Stimulated activated CD8-positive, alpha-beta memory T cell treated with anti-CD3 and anti-CD28 coated beads, Interleukin-12 subunit alpha, Interleukin-12 subunit beta, amount 100 ng/mL, for 24 hours (primary cell): ENCODE measurements around the gene KIRREL3.
"Not testable (repeated sequence)": the region's sequence is repeated elsewhere in the genome, so short reads cannot be mapped to it uniquely, and the experiment has no call there.

Experiments used
- DNase-seq: peaks from one replicate; pipeline ENCODE4 v3.0.0-alpha.2; 2020; ENCODE audit errors: extremely low read depth

The KIRREL3 gene

GRCh38 chr11:126952533-126952932, 48.0 kb downstream of the KIRREL3 start:
- not testable (repeated sequence) for DNase-seq

GRCh38 chr11:126951465-126951864, 49.1 kb downstream of the KIRREL3 start:
- no peak for DNase-seq

DNA sequence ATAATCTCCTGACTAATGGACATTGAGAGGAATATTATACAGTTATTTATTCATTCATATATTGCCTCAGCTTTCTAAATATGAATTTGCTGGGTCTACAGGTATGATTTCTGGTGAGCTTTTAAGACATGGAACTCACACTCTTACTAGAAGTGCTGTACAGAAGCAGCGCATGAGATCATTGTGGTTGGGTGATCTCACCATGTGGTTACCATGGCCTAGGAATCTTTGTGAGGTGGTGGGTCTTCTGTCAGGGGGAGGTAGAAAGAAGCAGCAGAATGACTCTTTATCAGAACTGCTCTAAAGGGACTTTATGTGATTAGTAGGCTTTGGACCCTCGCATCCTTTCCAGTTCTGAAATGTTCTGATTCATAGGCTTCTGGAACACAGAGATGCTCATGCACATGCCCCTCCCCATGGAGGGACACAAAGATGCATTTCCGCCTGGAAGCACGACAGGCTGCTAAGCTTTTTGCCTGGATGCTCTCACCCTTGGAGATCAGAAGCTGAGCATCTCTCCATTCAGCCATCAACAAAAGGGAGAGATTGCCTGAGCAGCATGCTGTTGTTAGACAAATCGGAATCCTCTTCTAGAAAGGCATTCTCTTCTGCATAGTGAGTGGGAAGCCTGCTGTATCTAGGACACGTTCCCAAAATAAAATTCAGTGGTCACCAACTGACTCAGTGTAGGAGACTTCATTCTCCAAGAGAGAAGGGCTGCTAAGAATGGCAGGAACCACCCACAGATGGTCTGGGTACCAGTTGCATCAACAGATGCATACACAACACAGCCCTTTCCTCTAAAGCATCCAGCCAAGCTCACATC, 51.3 kb downstream of the KIRREL3 start:
- DNase-seq: no peak

DNA sequence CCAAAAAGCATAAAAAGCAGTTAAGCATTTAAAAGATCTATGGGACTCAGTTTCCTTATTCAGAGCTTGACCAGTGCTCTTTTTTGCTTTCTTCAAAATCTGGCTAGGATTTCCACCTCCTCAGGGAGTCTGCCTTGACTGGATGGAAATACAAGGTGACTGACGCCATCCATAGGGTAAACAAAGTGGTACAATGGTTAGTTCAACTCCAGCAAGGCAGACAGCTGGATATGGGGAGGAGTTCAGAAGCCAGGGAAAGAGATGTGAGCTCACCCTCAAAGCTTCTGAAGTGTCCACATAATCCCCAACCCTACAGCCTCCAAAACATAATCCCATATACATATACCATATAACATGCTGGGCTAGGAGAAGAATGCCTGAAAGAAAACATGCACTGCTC, 52.0 kb downstream of the KIRREL3 start:
- DNase-seq: no peak

DNA sequence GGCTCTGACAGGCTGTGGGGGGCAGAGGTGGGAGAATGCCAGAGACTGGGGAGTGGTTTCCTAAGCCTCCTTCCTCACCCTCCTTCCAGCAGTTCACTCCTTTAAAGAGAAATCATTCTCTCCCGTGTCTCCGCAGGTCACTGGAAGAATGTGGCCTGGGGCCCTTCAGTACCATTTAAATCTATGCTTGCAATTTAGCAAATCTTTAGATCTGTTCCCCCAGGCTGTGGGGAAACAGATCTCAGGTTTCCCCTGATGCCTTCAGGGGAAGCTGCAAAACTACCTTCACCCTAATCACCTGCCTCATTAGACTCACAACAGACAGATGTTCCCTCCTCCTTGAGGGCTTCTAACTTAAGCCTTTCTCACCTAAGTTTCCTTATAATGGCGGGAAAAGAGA, 55.3 kb downstream of the KIRREL3 start:
- DNase-seq: no peak

- DNase-seq: no peak
Measured at GRCh38 chr11:126943316-126943715, 57.3 kb downstream of the KIRREL3 start.

GRCh38 chr11:126942146-126942545, 58.4 kb downstream of the KIRREL3 start:
- DNase-seq: no peak

DNA sequence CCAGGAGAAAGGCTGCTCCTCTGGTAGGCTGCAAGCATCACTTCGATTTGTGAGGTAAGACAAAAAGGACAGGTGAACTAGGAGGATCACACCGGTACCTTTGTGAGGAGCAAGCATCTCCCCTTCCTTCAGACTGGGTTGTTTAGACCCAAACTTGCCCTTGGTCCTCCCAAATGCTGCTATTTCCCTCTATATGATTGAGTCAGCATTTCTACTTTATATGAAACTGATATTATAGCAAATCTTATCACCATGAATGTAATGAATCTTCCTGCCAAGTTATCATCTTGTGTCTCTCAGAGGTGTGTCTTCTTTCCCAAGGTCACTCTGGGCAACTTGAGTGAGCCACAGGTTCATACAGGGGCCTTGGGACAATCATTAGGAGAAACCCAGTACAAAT, 61.0 kb downstream of the KIRREL3 start:
- no peak for DNase-seq

DNA sequence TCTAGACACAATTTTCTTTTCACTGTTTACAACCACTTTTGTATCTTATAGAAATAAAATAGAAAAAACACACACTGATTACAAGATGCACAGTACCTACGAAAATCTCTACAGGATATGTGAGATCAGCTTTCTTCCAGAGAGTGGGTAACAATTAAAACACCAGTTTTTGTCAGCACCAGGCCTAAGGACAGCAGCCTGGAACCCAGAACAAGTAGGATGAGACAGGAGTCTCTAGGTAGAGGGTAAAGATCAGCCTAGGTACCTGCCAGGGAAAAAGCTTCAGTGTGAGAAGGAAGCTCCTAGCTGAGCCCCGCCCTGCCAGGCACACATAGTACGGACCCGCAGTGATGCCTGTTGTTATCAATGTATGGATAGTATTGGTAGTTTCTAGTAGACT, 61.9 kb downstream of the KIRREL3 start:
- DNase-seq: no peak

GRCh38 chr11:126930091-126930841, 70.3 kb downstream of the KIRREL3 start:
- no peak for DNase-seq

- DNase-seq: no peak
Measured at GRCh38 chr11:126929179-126930061, 71.2 kb downstream of the KIRREL3 start.

DNA sequence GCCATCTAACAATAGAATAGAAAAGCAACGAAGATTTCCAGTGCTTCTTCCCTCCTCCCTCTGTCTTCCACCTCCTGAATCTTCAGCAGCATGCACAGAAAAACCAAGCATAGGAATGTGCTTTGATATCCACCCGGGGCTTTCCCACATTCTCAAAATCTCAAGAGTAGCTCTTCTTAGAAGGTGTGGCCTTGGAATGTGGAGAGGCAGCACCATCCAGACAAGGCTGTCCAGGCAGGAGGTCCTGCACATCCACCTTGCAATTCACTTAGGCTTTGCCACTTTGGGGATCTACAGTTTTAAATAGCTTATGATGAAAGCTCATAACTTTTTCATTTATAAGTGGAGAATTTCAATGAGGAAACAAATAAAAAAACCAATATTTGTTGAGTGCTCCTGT, 72.9 kb downstream of the KIRREL3 start:
- no peak for DNase-seq

GRCh38 chr11:126926376-126926791, 74.2 kb downstream of the KIRREL3 start:
- no peak for DNase-seq

- no peak for DNase-seq
Measured at GRCh38 chr11:126925321-126926093, 75.1 kb downstream of the KIRREL3 start.

GRCh38 chr11:126924376-126925040, 76.1 kb downstream of the KIRREL3 start:
- no peak for DNase-seq

DNA sequence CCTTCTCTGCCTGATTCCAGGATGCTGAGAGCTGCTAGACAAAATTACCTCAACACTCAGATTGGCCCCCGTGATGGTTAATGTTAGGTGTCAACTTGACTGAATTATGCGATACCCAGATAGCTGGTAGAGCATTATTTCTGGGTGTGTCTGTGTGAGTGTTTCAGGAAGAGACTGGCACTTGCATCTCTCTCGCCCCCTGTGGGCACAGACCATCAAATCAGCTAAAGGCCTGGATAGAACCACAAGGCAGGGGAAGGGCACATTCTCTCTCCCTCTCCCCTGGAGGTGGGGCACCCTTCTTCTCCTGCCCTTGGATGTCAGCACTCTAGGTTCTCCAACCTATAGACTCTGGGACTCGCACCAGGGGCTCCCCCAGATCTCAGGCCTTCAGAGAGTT, 79.7 kb downstream of the KIRREL3 start:
- no peak for DNase-seq

DNA sequence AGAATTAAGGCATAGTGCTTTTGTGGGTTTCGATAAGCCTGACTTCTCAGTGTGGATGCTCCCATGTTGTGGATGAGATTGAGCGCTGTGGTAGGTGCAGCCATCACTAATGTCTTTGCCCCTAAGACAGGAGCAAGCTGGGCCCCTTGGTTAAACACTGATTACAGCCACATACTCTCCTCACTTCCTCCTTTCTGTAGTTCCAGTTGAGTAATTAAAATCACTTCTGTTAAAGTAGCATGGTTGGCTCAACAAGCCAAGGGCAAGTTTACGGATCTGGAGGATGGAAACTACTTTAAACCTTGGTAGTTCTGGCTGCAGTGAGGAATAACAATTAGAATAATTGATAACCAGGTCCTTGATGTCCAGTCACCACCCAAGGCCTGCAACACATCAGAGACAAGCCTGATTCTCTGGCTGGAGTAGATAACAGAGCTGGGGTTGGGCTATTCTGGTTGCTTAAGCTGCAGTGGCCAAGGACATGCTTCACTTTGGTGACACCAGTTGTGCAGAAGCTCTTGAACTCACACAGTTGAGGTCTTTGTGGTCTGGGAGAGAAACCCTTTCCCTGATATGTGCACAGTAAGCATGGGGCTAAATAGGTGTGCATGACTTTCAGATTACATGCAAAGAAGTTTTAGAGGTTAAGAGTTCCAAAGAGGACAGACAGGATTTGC, 81.3 kb downstream of the KIRREL3 start:
- no peak for DNase-seq

GRCh38 chr11:126918556-126918955, 82.0 kb downstream of the KIRREL3 start:
- no peak for DNase-seq

GRCh38 chr11:126917531-126918204, 82.9 kb downstream of the KIRREL3 start:
- DNase-seq: no peak

DNA sequence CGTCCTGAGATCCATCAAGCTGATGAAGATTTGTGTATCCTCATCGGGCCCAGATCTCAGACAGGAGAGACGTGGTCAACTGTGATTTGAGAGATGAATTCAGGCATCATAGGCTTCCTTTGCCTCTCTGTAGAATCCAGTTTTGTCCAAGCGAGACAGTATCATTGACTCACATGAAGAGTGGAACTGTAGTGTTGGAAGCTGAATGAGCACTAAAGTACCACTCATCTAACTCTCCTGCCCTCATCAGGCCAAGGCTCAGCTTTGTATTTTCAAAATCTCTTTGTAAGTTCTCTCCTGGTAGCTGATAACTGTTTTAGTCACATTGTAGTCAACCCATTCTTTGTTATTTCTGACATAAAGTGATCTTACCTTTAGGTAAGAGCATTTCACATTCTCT, 85.1 kb downstream of the KIRREL3 start:
- DNase-seq: no peak
